HepG2 (cell line): ENCODE measurements around the gene C1QL2. TPM values are rescaled to one million over a fixed set of nuclear protein-coding genes. Genes with fewer than 3 reads are reported as not detected.

Source experiments
- ATAC-seq: fragments of 200-7000 bp; cut with Tn5 transposase; 3 replicates; pipeline ENCODE4 v1.9.1; 2020; ENCODE audit warnings: mild to moderate bottlenecking, moderate library complexity
- BruUV-seq: library from RNA; stranded (reverse); fragments of 400-500 nt; replicated peaks from 2 replicates; lab custom pipeline; 2021; lab: Mats Ljungman, UMichigan
- CTCF ChIA-PET: fragments of 300-600 bp; formaldehyde crosslinking; extraction: SDS; loops from one replicate; lab custom pipeline; 2021; ENCODE audit warnings: low total read pairs, inconsistent platforms, low intra/inter-chr PET ratio; lab: Yijun Ruan, JAX
- POLR2A ChIA-PET: fragments of 350-600 bp; sonication (Branson Sonifier 250); formaldehyde crosslinking; loops from one replicate; lab custom pipeline; 2020; ENCODE audit warnings: antibody characterized with exemption, inconsistent platforms; lab: Yijun Ruan, JAX
- DNase-seq: peaks from one replicate; pipeline ENCODE4 v3.0.0-alpha.2; 2015; ENCODE audit warnings: low spot score
- FAIRE-seq: peaks from 3 replicates; lab custom pipeline; 2011; peaks lifted over from hg19 to GRCh38; lab: Jason Lieb, UNC
- H2AFZ ChIP-seq: one replicate; pipeline ENCODE4 v1.6.1; 2011; ENCODE audit warnings: low read length, inconsistent platforms
- H3K27ac ChIP-seq: fragments of 300-600 bp; 3 replicates; pipeline ENCODE4 v1.8.0; 2011; ENCODE audit warnings: mixed run types, mild to moderate bottlenecking, mixed read lengths, low read length, inconsistent platforms; ENCODE audit not compliant: insufficient read depth; ENCODE audit errors: extremely low read length
- H3K27me3 ChIP-seq, 2 experiments: fragments of 200-600 bp in 1 of 2; 2 replicates in 1 of 2; 3 replicates in 1 of 2; pipeline versions ENCODE4 v1.6.0 to v1.8.0; 2011; ENCODE audit warnings: low read length in 2 of 2, mild to moderate bottlenecking in 2 of 2, moderate library complexity in 2 of 2, inconsistent platforms in 1 of 2; ENCODE audit not compliant: insufficient read depth in 2 of 2, control insufficient read depth in 1 of 2
- H3K36me3 ChIP-seq, 2 experiments: fragments of 200-600 bp in 1 of 2; replicated peaks in 1 of 2; 2 replicates in 1 of 2; 3 replicates in 1 of 2; pipeline versions ENCODE4 v1.5.1 to v1.8.0; 2011; ENCODE audit warnings: low read length in 2 of 2, inconsistent platforms in 1 of 2; ENCODE audit not compliant: insufficient read depth in 2 of 2, control insufficient read depth in 1 of 2
- H3K4me1 ChIP-seq: 2 replicates; pipeline ENCODE4 v1.5.1; 2012; ENCODE audit warnings: low read length, inconsistent platforms; ENCODE audit not compliant: insufficient read depth
- H3K4me2 ChIP-seq: 2 replicates; pipeline ENCODE4 v1.6.0; 2011; ENCODE audit warnings: low read depth, low read length, inconsistent platforms
- H3K4me3 ChIP-seq, 3 experiments: fragments of 200-600 bp in 1 of 3; sonication (generic), shearing (Covaris generic) in 1 of 3; replicated peaks in 1 of 3; 2 replicates each; pipeline ENCODE4 v1.5.1; 2011 to 2016; ENCODE audit warnings: low read length in 3 of 3, inconsistent platforms in 2 of 3, low read depth in 2 of 3, mild to moderate bottlenecking in 2 of 3, control low read depth in 1 of 3, mixed read lengths in 1 of 3; ENCODE audit not compliant: insufficient read depth in 1 of 3
- H3K79me2 ChIP-seq: one replicate; pipeline ENCODE4 v1.6.1; 2011; ENCODE audit warnings: low read length, inconsistent platforms; ENCODE audit not compliant: insufficient read depth
- H3K9ac ChIP-seq: 2 replicates; pipeline ENCODE4 v1.6.0; 2011; ENCODE audit warnings: mild to moderate bottlenecking, low read depth, low read length, inconsistent platforms; ENCODE audit not compliant: insufficient read depth
- H3K9me3 ChIP-seq: 2 replicates; pipeline ENCODE4 v1.5.1; 2012; ENCODE audit warnings: mild to moderate bottlenecking, low read length
- H4K20me1 ChIP-seq: 2 replicates; pipeline ENCODE4 v1.6.0; 2011; ENCODE audit warnings: inconsistent platforms, mild to moderate bottlenecking, low read length, moderate library complexity; ENCODE audit not compliant: insufficient read depth
- CREB1 ChIP-seq, 2 experiments: fragments of 450-650 bp in 1 of 2; IDR thresholded peaks; 2 replicates each; pipeline ENCODE4 v1.6.1; 2016 to 2017; ENCODE audit warnings: control low read depth in 1 of 2, mild to moderate bottlenecking in 1 of 2, missing compliant biosample characterization in 1 of 2, missing genetic modification characterization in 1 of 2
- EHMT2 ChIP-seq: fragments of 200-600 bp; sonication (generic); IDR thresholded peaks from 2 replicates; pipeline ENCODE4 v1.7.0; 2017; ENCODE audit warnings: antibody characterized with exemption, low read depth, low read length, borderline replicate concordance
- JDP2 ChIP-seq: sonication (generic); formaldehyde crosslinking; IDR thresholded peaks from 2 replicates; pipeline ENCODE4 v1.8.1; 2022; ENCODE audit warnings: missing genetic modification reagents, borderline replicate concordance
- MYC ChIP-seq: sonication (generic); formaldehyde crosslinking; IDR thresholded peaks from 2 replicates; pipeline ENCODE4 v1.9.0; 2021; ENCODE audit warnings: missing genetic modification reagents, borderline replicate concordance
- NBN ChIP-seq: fragments of 450-650 bp; conservative IDR thresholded peaks from 2 replicates; pipeline ENCODE4 v1.6.1; 2017
- PAWR ChIP-seq: sonication (generic); formaldehyde crosslinking; IDR thresholded peaks from 2 replicates; pipeline ENCODE4 v1.4.0; 2020; ENCODE audit warnings: missing genetic modification reagents, mild to moderate bottlenecking, borderline replicate concordance
- RNF2 ChIP-seq: fragments of 450-650 bp; conservative IDR thresholded peaks from 2 replicates; pipeline ENCODE4 v1.6.1; 2016; ENCODE audit warnings: low read depth
- SP1 ChIP-seq, 2 experiments: fragments of 450-650 bp in 1 of 2; sonication (generic) in 1 of 2; formaldehyde crosslinking in 1 of 2; IDR thresholded peaks; 2 replicates each; pipeline versions ENCODE4 v1.4.0 to v1.6.1; 2016 to 2020; ENCODE audit warnings: missing genetic modification reagents in 1 of 2
- ZBTB43 ChIP-seq: sonication (generic); formaldehyde crosslinking; conservative IDR thresholded peaks from 2 replicates; pipeline ENCODE4 v1.4.0; 2020; ENCODE audit warnings: missing genetic modification reagents
- ZGPAT ChIP-seq: IDR thresholded peaks from 2 replicates; pipeline ENCODE4 v1.6.1; 2016; ENCODE audit warnings: mild to moderate bottlenecking
- ZHX1 ChIP-seq: sonication (generic); formaldehyde crosslinking; IDR thresholded peaks from 2 replicates; pipeline ENCODE4 v1.8.1; 2022; ENCODE audit warnings: low read depth, mild to moderate bottlenecking, missing genetic modification reagents
- ZIK1 ChIP-seq: sonication (generic); formaldehyde crosslinking; IDR thresholded peaks from 2 replicates; pipeline ENCODE4 v1.5.0; 2020; ENCODE audit warnings: mild to moderate bottlenecking, low read depth, missing genetic modification reagents, borderline replicate concordance
- ZNF274 ChIP-seq: sonication (generic); formaldehyde crosslinking; IDR thresholded peaks from 2 replicates; pipeline ENCODE4 v1.5.1; 2020; ENCODE audit warnings: mild to moderate bottlenecking, missing genetic modification reagents
- ZNF337 ChIP-seq: sonication (generic); formaldehyde crosslinking; IDR thresholded peaks from 2 replicates; pipeline ENCODE4 v1.5.1; 2020; ENCODE audit warnings: missing genetic modification reagents, low read depth, mild to moderate bottlenecking, borderline replicate concordance
- ZNF33B ChIP-seq: sonication (generic); formaldehyde crosslinking; IDR thresholded peaks from 2 replicates; pipeline ENCODE4 v1.5.1; 2020; ENCODE audit warnings: mild to moderate bottlenecking, missing genetic modification reagents
- WGBS: methylation state at CpG from one replicate; pipeline ENCODE4 v1.1.6; 2017; ENCODE audit warnings: low lambda C conversion rate; 5-methylcytosine and 5-hydroxymethylcytosine counted together
- in situ Hi-C: cut with HindIII; loops from 2 replicates; pipeline ENCODE4 v1.10.0; 2017; ENCODE audit warnings: low pct_unique_long_range_greater_than_20kb; ENCODE audit not compliant: extremely low pct_ligation_motif_present
- intact Hi-C: fragments of 100-400 bp; cut with micrococcal nuclease; formaldehyde crosslinking; loops from one replicate; pipeline ENCODE4 v1.10.0; 2022; ENCODE audit not compliant: unreplicated experiment
- polyA plus RNA-seq, 8 experiments: library from polyadenylated mRNA; depleted of rRNA in 3 of 8; stranded (reverse) in 7 of 8; unstranded in 1 of 8; fragments of >200 nt; fragmentation: Illumina TruSeq in 4 of 8; extraction: Trizol in 4 of 8; gene quantifications; 2 replicates each; pipeline versions ENCODE4 v1.2.1 to v1.2.3, GENCODE V29; 2011 to 2016; ENCODE audit warnings: low read depth in 4 of 8, missing spikeins in 1 of 8, mixed read lengths in 1 of 8; ENCODE audit not compliant: insufficient read depth in 1 of 8
- total RNA-seq, 5 experiments: library from RNA; depleted of rRNA; stranded (reverse); fragments of >200 nt; fragmentation: Illumina TruSeq; extraction: Trizol; gene quantifications; 2 replicates each; pipeline ENCODE4 v1.2.3, GENCODE V29; 2016; ENCODE audit warnings: low read depth in 1 of 5

The C1QL2 gene
- total and polyA plus RNA-seq, 2 of the 13 experiments (the other 11 are each of a cell fraction or from before 2014, with no cell fraction given) = not detected

GRCh38 chr2:119169717-119170116, 11.2 kb upstream of the C1QL2 start:
- intact Hi-C loops = no loop called here
- Histone ChIP-seq H3K9ac (no peak overlapping the region), H4K20me1 (no peaks in the 10 kb centered on the region), H3K4me3 (no peak overlapping the region), H3K36me3 (no peaks in the 10 kb centered on the region)
- CTCF ChIA-PET = no interaction called here
- WGBS = 41% methylated on average over 10 of the region's 10 CpGs
- ATAC-seq (no peak), FAIRE-seq (no peak)
- in situ Hi-C loops = loop anchor here (5.0 kb wide), 1 partner anchor 157 kb away; no protein-coding TSS in a partner anchor
- POLR2A ChIA-PET = no interaction called here
- no TSS peak for BruUV-seq
- TF ChIP-seq EHMT2 = no peak
- TF ChIP-seq ZIK1 = no peak
- no peak for TF ChIP-seq ZHX1 (CRISPR knock-in tag)
- no peak for TF ChIP-seq ZNF274 (CRISPR knock-in tag)
- TF ChIP-seq ZNF33B = no peak
- TF ChIP-seq ZNF337 (CRISPR knock-in tag) = no peak
- TF ChIP-seq MYC (CRISPR knock-in tag) = no peak
- no peak for TF ChIP-seq CREB1 (IDR thresholded peaks at IDR 0.05)
- TF ChIP-seq CREB1 (CRISPR knock-in tag; IDR thresholded peaks at IDR 0.05) = no peak
- no peak for TF ChIP-seq RNF2
- no peak for TF ChIP-seq SP1 (IDR thresholded peaks at IDR 0.05)
- TF ChIP-seq SP1 (CRISPR knock-in tag; IDR thresholded peaks at IDR 0.05) = no peak
- TF ChIP-seq JDP2 (CRISPR knock-in tag) = no peak
- TF ChIP-seq NBN = no peak
- TF ChIP-seq ZBTB43 (CRISPR knock-in tag) = no peak
- TF ChIP-seq ZGPAT (CRISPR knock-in tag) = no peak
- TF ChIP-seq PAWR (CRISPR knock-in tag) = no peak
- TF ChIP-seq, all 625 proteins: peak for 0
- H3K4me1 ChIP-seq = no peaks in the 10 kb centered on the region
- H3K79me2 ChIP-seq = no peaks in the 10 kb centered on the region
- DNase-seq = no peak
- no peak overlapping the region for H2AFZ ChIP-seq
- no peak overlapping the region for H3K4me2 ChIP-seq
- no peak overlapping the region for H3K27ac ChIP-seq
- no peaks in the 10 kb centered on the region for H3K9me3 ChIP-seq
- H3K27me3 ChIP-seq = peaks cover 0 to 13% of the 10 kb centered on the region in 2 experiments; a peak in 1 of 5 replicates
